H9 (cell line): ENCODE measurements around the gene GNLY. TPM values are rescaled to one million over a fixed set of nuclear protein-coding genes. Genes with fewer than 3 reads are reported as not detected.

Experiments
- DNase-seq: peaks from one replicate; pipeline ENCODE4 v3.0.0-alpha.2; 2017
- H2AFZ ChIP-seq: one replicate; pipeline ENCODE4 v1.6.1; 2013; ENCODE audit warnings: mild to moderate bottlenecking, low read length, control low read depth, moderate library complexity
- H2AK5ac ChIP-seq: 2 replicates; pipeline ENCODE4 v1.6.1; 2013; ENCODE audit warnings: low read length, control low read depth, mixed read lengths; ENCODE audit not compliant: insufficient read length
- H2BK120ac ChIP-seq: one replicate; pipeline ENCODE4 v1.6.1; 2013; ENCODE audit warnings: low read depth, mild to moderate bottlenecking, low read length, control low read depth, inconsistent platforms; ENCODE audit not compliant: poor library complexity, severe bottlenecking
- H2BK12ac ChIP-seq: 2 replicates; pipeline ENCODE4 v1.6.1; 2013; ENCODE audit warnings: low read length, control low read depth, mixed read lengths, low read depth; ENCODE audit not compliant: insufficient read length
- H2BK15ac ChIP-seq: 2 replicates; pipeline ENCODE4 v1.6.1; 2013; ENCODE audit warnings: low read depth, low read length, control low read depth
- H2BK20ac ChIP-seq: one replicate; pipeline ENCODE4 v1.6.1; 2013; ENCODE audit warnings: low read depth, mild to moderate bottlenecking, low read length, control low read depth, inconsistent platforms; ENCODE audit not compliant: poor library complexity, severe bottlenecking
- H2BK5ac ChIP-seq: 2 replicates; pipeline ENCODE4 v1.6.1; 2013; ENCODE audit warnings: low read length, control low read depth, mixed read lengths; ENCODE audit not compliant: insufficient read length
- H3K14ac ChIP-seq: 2 replicates; pipeline ENCODE4 v1.6.1; 2013; ENCODE audit warnings: low read length, control low read depth; ENCODE audit not compliant: insufficient read depth
- H3K18ac ChIP-seq: 2 replicates; pipeline ENCODE4 v1.6.1; 2013; ENCODE audit warnings: low read depth, mild to moderate bottlenecking, mixed read lengths, low read length, control low read depth; ENCODE audit not compliant: insufficient read length
- H3K23ac ChIP-seq: 2 replicates; pipeline ENCODE4 v1.6.1; 2013; ENCODE audit warnings: low read length, control low read depth, mixed read lengths, low read depth; ENCODE audit not compliant: insufficient read length
- H3K23me2 ChIP-seq: 2 replicates; pipeline ENCODE4 v1.6.1; 2013; ENCODE audit warnings: low read depth, mild to moderate bottlenecking, mixed read lengths, low read length, control low read depth; ENCODE audit not compliant: insufficient read length, poor library complexity, severe bottlenecking
- H3K27ac ChIP-seq: 2 replicates; pipeline ENCODE4 v1.5.1; 2013; ENCODE audit warnings: low read length, control low read depth, mixed read lengths, low read depth; ENCODE audit not compliant: insufficient read length
- H3K27me3 ChIP-seq: 2 replicates; pipeline ENCODE4 v1.6.1; 2013; ENCODE audit warnings: low read length, control low read depth, inconsistent platforms; ENCODE audit not compliant: insufficient read depth
- H3K4ac ChIP-seq: 2 replicates; pipeline ENCODE4 v1.6.1; 2013; ENCODE audit warnings: low read depth, mild to moderate bottlenecking, control low read depth, inconsistent platforms, low read length, moderate library complexity
- H3K4me1 ChIP-seq: 2 replicates; pipeline ENCODE4 v1.6.1; 2013; ENCODE audit warnings: low read length, control low read depth, inconsistent platforms; ENCODE audit not compliant: insufficient read depth
- H3K4me2 ChIP-seq: 2 replicates; pipeline ENCODE4 v1.6.1; 2013; ENCODE audit warnings: low read length, control low read depth, mixed read lengths; ENCODE audit not compliant: insufficient read length, insufficient read depth
- H3K56ac ChIP-seq: 2 replicates; pipeline ENCODE4 v1.6.1; 2013; ENCODE audit warnings: low read depth, mild to moderate bottlenecking, mixed read lengths, low read length, control low read depth; ENCODE audit not compliant: insufficient read length
- H3K79me1 ChIP-seq: 2 replicates; pipeline ENCODE4 v1.6.1; 2013; ENCODE audit warnings: low read depth, mild to moderate bottlenecking, moderate library complexity, low read length, control low read depth, inconsistent platforms; ENCODE audit not compliant: insufficient read depth, poor library complexity, severe bottlenecking
- H3K79me2 ChIP-seq: 2 replicates; pipeline ENCODE4 v1.6.1; 2013; ENCODE audit warnings: low read length, control low read depth, inconsistent platforms; ENCODE audit not compliant: insufficient read depth
- H3K9ac ChIP-seq: 2 replicates; pipeline ENCODE4 v1.6.1; 2013; ENCODE audit warnings: low read length, control low read depth, mixed read lengths; ENCODE audit not compliant: insufficient read length; ENCODE audit errors: extremely low read depth
- H3K9me3 ChIP-seq: one replicate; pipeline ENCODE4 v1.6.1; 2013; ENCODE audit warnings: low read depth, low read length, inconsistent platforms; ENCODE audit not compliant: control insufficient read depth
- H3T11ph ChIP-seq: one replicate; pipeline ENCODE4 v1.6.1; 2013; ENCODE audit warnings: mild to moderate bottlenecking, low read length, control low read depth, inconsistent platforms
- H4K20me1 ChIP-seq: one replicate; pipeline ENCODE4 v1.6.1; 2013; ENCODE audit not compliant: control insufficient read depth, insufficient read length, insufficient read depth
- H4K5ac ChIP-seq: 2 replicates; pipeline ENCODE4 v1.6.1; 2013; ENCODE audit warnings: low read depth, mild to moderate bottlenecking, mixed read lengths, low read length, control low read depth; ENCODE audit not compliant: insufficient read length
- H4K8ac ChIP-seq: replicated peaks from 2 replicates; pipeline ENCODE4 v1.6.1; 2013; ENCODE audit warnings: low read length, control low read depth, mixed read lengths, low read depth; ENCODE audit not compliant: insufficient read length
- H4K91ac ChIP-seq: 2 replicates; pipeline ENCODE4 v1.6.1; 2013; ENCODE audit warnings: low read depth, mild to moderate bottlenecking, moderate library complexity, mixed read lengths, low read length, control low read depth; ENCODE audit not compliant: insufficient read length
- H3K27ac Mint-ChIP-seq, 3 experiments: 2 replicates in 2 of 3; 3 replicates in 1 of 3; pipeline ENCODE4 v1.8.0; 2020 to 2021; ENCODE audit warnings: mixed read lengths in 3 of 3, mild to moderate bottlenecking in 1 of 3, moderate library complexity in 1 of 3
- H3K27me3 Mint-ChIP-seq: 2 replicates; pipeline ENCODE4 v1.8.0; 2021; ENCODE audit warnings: low read depth, mild to moderate bottlenecking, moderate library complexity, mixed read lengths
- H3K36me3 Mint-ChIP-seq, 3 experiments: 2 replicates in 2 of 3; 3 replicates in 1 of 3; pipeline ENCODE4 v1.8.0; 2020 to 2021; ENCODE audit warnings: low read depth in 3 of 3, mixed read lengths in 3 of 3; ENCODE audit not compliant: insufficient read depth in 1 of 3
- H3K4me1 Mint-ChIP-seq, 2 experiments: 2 replicates each; pipeline ENCODE4 v1.8.0; 2020; ENCODE audit warnings: mixed read lengths in 2 of 2
- H3K4me3 Mint-ChIP-seq, 2 experiments: 2 replicates in 1 of 2; 3 replicates in 1 of 2; pipeline ENCODE4 v1.8.0; 2020 to 2021; ENCODE audit warnings: mild to moderate bottlenecking in 2 of 2, mixed read lengths in 2 of 2, moderate library complexity in 1 of 2
- H3K9me3 Mint-ChIP-seq, 2 experiments: 2 replicates in 1 of 2; 3 replicates in 1 of 2; pipeline ENCODE4 v1.8.0; 2020; ENCODE audit warnings: mild to moderate bottlenecking in 2 of 2, mixed read lengths in 2 of 2, moderate library complexity in 1 of 2
- WGBS: extraction: QIAGEN DNeasy Blood & Tissue Kit; methylation state at CpG from one replicate; pipeline ENCODE4 v1.1.7; 2013; ENCODE audit warnings: missing lambda C conversion rate, low lambda C conversion rate, mixed read lengths; ENCODE audit not compliant: insufficient read length; ENCODE audit errors: extremely low coverage; 5-methylcytosine and 5-hydroxymethylcytosine counted together
- total RNA-seq: library from RNA; stranded (reverse); gene quantifications from 2 replicates; pipeline ENCODE4 v1.2.1, GENCODE V29; 2021
- TF ChIP-seq, protein P1 (sequence below): fragments of 200-600 bp; sonication (generic); conservative IDR thresholded peaks from 3 replicates; pipeline ENCODE4 v1.8.0; 2021; ENCODE audit warnings: antibody characterized with exemption, mild to moderate bottlenecking

Gene GNLY
- total RNA-seq, 1 experiment from 2014 or later: not detected

DNA sequence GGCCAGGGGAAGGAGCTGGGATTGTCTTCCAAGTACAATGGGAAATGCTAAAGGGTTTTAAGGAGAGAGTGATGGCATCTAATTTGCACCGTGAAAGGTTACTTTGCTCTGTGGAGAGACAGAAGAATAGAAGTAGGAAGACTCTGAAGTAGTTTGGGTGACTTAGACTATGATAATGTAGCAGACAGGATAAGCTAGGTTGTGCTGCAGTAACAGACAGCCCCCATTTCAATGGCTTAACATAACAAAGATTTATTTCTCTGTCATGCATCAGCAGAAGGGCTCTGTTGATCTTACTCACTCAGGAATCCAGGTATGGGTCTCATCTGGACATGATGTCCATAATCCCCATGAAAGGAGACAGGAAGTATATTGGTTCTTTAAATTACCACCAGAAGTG is 26.4 kb downstream of the GNLY start:
- no peak overlapping the region for H3K9ac ChIP-seq
- H3K23ac ChIP-seq: no peak overlapping the region
- H3K4me3 Mint-ChIP-seq: no peak overlapping the region
- no peak overlapping the region for H2BK120ac ChIP-seq
- no peak overlapping the region for H2BK15ac ChIP-seq
- no CpG with 5 or more reads among the region's 1 CpG for WGBS
- H3K79me1 ChIP-seq: no peaks in the 10 kb centered on the region
- H4K5ac ChIP-seq: no peak overlapping the region
- no peak overlapping the region for H3K4me2 ChIP-seq
- H2AK5ac ChIP-seq: no peak overlapping the region
- H3K27me3 ChIP-seq: no peaks in the 10 kb centered on the region
- no peak for DNase-seq
- H4K20me1 ChIP-seq: no peaks in the 10 kb centered on the region
- H3K56ac ChIP-seq: no peak overlapping the region
- H3K4me1 Mint-ChIP-seq: peaks cover 5 to 13% of the 10 kb centered on the region in 2 experiments
- H3K9me3 Mint-ChIP-seq: peaks cover 4 to 5% of the 10 kb centered on the region in 2 experiments; a peak in 4 of 5 replicates
- no peak overlapping the region for H3T11ph ChIP-seq
- H3K27ac Mint-ChIP-seq: no peak overlapping the region
- no peak overlapping the region for H2BK5ac ChIP-seq
- H3K36me3 Mint-ChIP-seq: no peaks in the 10 kb centered on the region; a peak in 1 of 7 replicates
- peaks cover 11% of the 10 kb centered on the region for H3K27me3 Mint-ChIP-seq
- H3K4me1 ChIP-seq: no peaks in the 10 kb centered on the region
- H4K8ac ChIP-seq: no peak overlapping the region
- H4K91ac ChIP-seq: no peak overlapping the region
- H2AFZ ChIP-seq: no peak overlapping the region
- H3K79me2 ChIP-seq: no peaks in the 10 kb centered on the region
- H3K9me3 ChIP-seq: no peaks in the 10 kb centered on the region
- no peaks in the 10 kb centered on the region for H3K23me2 ChIP-seq
- TF ChIP-seq, protein P1, sequence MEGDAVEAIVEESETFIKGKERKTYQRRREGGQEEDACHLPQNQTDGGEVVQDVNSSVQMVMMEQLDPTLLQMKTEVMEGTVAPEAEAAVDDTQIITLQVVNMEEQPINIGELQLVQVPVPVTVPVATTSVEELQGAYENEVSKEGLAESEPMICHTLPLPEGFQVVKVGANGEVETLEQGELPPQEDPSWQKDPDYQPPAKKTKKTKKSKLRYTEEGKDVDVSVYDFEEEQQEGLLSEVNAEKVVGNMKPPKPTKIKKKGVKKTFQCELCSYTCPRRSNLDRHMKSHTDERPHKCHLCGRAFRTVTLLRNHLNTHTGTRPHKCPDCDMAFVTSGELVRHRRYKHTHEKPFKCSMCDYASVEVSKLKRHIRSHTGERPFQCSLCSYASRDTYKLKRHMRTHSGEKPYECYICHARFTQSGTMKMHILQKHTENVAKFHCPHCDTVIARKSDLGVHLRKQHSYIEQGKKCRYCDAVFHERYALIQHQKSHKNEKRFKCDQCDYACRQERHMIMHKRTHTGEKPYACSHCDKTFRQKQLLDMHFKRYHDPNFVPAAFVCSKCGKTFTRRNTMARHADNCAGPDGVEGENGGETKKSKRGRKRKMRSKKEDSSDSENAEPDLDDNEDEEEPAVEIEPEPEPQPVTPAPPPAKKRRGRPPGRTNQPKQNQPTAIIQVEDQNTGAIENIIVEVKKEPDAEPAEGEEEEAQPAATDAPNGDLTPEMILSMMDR: no peak
- no peak overlapping the region for H3K4ac ChIP-seq
- no peak overlapping the region for H3K18ac ChIP-seq
- H2BK20ac ChIP-seq: no peak overlapping the region
- H3K27ac ChIP-seq: no peak overlapping the region
- H2BK12ac ChIP-seq: no peak overlapping the region
- no peak overlapping the region for H3K14ac ChIP-seq
